ENCODE results near the gene HOXB8. TPM values are rescaled to one million over a fixed set of nuclear protein-coding genes. Genes with fewer than 3 reads are reported as not detected.

The HOXB8 gene
- total RNA-seq, 1 donor from 2014 or later, result not detected

DNA sequence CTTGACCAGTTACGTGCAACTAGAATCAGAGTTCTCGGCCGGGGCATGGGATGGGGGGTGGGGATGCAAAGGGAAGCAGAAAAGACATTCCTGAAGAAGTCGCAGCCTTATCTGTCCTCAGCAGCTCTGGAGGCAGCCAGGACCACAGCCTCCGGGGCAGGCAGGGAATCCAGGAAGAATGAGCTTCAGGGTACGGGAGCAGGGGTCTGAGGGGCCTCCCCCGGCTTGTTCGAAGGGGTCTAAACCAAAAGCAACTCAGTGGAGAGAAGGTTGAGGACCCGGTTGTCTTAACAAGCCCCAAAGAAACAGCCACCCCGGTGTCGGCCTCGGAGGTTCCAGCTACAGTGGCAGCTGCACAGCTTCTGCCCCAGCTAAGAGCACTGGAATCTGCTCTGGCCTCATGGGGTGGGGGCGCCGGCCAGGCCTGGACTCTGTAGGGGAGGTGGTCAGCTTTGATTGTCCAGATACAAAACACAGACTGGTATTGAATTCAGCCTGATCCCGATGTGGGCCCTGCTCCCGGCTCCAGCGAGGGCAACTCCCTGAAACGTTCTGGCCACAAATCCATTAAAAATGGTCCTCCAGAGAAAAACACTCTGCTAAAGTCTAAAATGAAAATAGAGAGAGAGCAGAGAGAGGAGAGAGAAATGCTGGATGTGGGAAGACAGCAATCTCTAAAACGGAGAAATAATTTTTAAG is 44.6 kb downstream of the HOXB8 start:
- Mint-ChIP-seq H3K4me3 (ENCODE audit: unreplicated experiment) (no peak overlapping the region), H3K9me3 (ENCODE audit: unreplicated experiment) (peaks cover 7% of the 10 kb centered on the region), H3K27ac (ENCODE audit: unreplicated experiment) (no peak overlapping the region), H3K36me3 (ENCODE audit: unreplicated experiment) (no peaks in the 10 kb centered on the region), H3K4me1 (ENCODE audit: low read depth, unreplicated experiment) (no peaks in the 10 kb centered on the region), H3K27me3 (ENCODE audit: unreplicated experiment) (peaks cover 37% of the 10 kb centered on the region)
- DNase-seq, result no peak
- TF ChIP-seq, protein P1, sequence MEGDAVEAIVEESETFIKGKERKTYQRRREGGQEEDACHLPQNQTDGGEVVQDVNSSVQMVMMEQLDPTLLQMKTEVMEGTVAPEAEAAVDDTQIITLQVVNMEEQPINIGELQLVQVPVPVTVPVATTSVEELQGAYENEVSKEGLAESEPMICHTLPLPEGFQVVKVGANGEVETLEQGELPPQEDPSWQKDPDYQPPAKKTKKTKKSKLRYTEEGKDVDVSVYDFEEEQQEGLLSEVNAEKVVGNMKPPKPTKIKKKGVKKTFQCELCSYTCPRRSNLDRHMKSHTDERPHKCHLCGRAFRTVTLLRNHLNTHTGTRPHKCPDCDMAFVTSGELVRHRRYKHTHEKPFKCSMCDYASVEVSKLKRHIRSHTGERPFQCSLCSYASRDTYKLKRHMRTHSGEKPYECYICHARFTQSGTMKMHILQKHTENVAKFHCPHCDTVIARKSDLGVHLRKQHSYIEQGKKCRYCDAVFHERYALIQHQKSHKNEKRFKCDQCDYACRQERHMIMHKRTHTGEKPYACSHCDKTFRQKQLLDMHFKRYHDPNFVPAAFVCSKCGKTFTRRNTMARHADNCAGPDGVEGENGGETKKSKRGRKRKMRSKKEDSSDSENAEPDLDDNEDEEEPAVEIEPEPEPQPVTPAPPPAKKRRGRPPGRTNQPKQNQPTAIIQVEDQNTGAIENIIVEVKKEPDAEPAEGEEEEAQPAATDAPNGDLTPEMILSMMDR (IDR thresholded peaks at IDR 0.05; ENCODE audit: partially characterized antibody, unreplicated experiment), result no peak

DNA sequence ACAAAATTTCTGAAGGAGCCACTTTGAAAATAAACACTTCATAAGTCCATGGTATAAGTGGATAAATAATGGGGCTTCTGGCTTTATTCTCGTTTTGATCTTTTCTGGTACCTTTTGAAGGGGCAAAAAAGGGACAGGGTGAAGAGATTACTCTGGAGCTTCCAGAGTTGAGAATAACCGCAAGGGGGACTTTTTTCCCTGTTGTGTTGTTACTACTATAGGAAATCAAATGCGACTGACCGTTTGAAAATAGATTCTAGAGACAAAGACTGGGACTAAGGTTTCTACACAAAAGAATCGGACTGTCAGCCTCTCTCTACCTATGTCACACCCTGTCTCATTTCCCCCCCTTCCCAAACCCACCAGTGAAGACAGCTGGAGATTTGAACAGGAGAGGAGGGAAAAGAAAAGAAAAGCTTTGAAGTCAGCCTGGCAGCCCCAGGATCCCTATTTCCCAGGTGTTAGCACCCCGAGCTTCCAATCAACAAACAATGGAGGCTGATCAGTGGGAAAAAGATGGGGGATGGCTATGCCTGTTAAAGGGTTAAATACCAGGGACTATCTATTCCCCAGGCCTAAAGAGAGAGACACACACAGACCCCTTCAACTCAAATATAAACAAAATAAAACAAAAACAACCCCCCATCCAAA is 45.3 kb downstream of the HOXB8 start:
- Mint-ChIP-seq H3K27ac (ENCODE audit: unreplicated experiment) (no peak overlapping the region), H3K4me3 (ENCODE audit: unreplicated experiment) (no peak overlapping the region), H3K4me1 (ENCODE audit: low read depth, unreplicated experiment) (no peaks in the 10 kb centered on the region), H3K27me3 (ENCODE audit: unreplicated experiment) (peaks cover 35% of the 10 kb centered on the region), H3K9me3 (ENCODE audit: unreplicated experiment) (peaks cover 7% of the 10 kb centered on the region), H3K36me3 (ENCODE audit: unreplicated experiment) (no peaks in the 10 kb centered on the region)
- TF ChIP-seq, protein P1 (IDR thresholded peaks at IDR 0.05; ENCODE audit: partially characterized antibody, unreplicated experiment), result no peak
- DNase-seq, result no peak

DNA sequence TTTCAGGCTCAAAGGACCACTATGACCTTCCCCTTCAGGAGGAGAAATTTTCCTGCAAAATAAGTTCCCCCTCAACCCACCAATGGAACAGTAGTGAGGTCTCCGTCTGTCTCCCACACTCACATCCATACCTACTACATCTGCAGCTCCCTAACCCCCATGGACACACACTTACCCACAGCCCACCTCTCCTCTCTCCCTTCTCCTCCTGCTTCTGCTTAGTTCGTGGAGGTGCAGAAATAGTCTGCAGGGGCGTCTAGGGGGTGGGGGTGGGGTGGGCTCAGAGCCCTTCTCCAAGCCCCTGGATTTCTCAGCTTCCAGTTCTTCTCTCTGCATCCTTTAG is 45.9 kb downstream of the HOXB8 start:
- no peak for DNase-seq
- no peaks in the 10 kb centered on the region for H3K4me1 Mint-ChIP-seq (ENCODE audit: low read depth, unreplicated experiment)
- no peak overlapping the region for H3K4me3 Mint-ChIP-seq (ENCODE audit: unreplicated experiment)
- peaks cover 29% of the 10 kb centered on the region for H3K27me3 Mint-ChIP-seq (ENCODE audit: unreplicated experiment)
- H3K27ac Mint-ChIP-seq (ENCODE audit: unreplicated experiment), result no peak overlapping the region
- H3K36me3 Mint-ChIP-seq (ENCODE audit: unreplicated experiment), result no peaks in the 10 kb centered on the region
- peaks cover 6% of the 10 kb centered on the region for H3K9me3 Mint-ChIP-seq (ENCODE audit: unreplicated experiment)
- TF ChIP-seq, protein P1 (IDR thresholded peaks at IDR 0.05; ENCODE audit: partially characterized antibody, unreplicated experiment), result no peak

DNA sequence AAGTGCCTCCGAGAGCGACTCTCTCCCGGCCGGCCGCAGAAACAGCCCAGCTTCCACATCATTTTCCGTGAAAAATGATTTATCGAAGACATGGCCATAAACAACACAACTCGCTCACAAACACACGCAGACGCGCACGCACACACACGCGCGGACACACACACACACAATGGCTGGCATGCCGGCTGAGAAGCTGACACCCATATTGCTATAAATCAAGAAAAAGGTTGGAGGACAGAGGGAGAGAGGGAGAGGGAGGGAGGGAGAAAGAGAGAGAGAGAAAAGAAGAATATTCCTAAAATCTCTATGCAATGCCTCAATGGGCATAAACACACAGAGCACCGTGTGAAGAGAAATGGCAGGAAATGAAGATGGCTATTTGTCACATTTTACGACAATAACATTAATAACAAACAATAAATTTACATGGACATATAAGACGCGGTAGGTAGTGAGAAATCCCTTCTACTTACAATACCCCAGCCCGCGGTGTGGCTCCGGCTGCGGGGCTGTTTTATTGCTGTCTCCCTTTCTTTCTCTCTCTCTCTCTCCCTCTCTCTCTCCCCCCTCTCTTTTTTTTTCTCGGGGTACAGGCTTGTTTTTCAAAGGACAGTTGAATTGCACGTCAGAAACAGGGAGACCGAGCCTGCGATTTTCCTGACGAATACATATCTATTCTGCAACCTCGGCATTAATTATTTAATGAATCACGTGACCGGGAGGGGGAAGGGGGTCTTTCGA is 46.4 kb downstream of the HOXB8 start:
- H3K4me1 Mint-ChIP-seq (ENCODE audit: low read depth, unreplicated experiment), result peaks cover 2% of the 10 kb centered on the region
- peaks cover 28% of the 10 kb centered on the region for H3K27me3 Mint-ChIP-seq (ENCODE audit: unreplicated experiment)
- no peak overlapping the region for H3K4me3 Mint-ChIP-seq (ENCODE audit: unreplicated experiment)
- no peaks in the 10 kb centered on the region for H3K36me3 Mint-ChIP-seq (ENCODE audit: unreplicated experiment)
- peaks cover 6% of the 10 kb centered on the region for H3K9me3 Mint-ChIP-seq (ENCODE audit: unreplicated experiment)
- no peak for DNase-seq
- TF ChIP-seq, protein P1 (IDR thresholded peaks at IDR 0.05; ENCODE audit: partially characterized antibody, unreplicated experiment), result no peak
- no peak overlapping the region for H3K27ac Mint-ChIP-seq (ENCODE audit: unreplicated experiment)
